Fibroblast of pulmonary artery (primary cell): ENCODE results near the gene ZNF407.

Experiments
- DNase-seq: peaks from one replicate; pipeline ENCODE4 v3.0.0-alpha.2; 2010; ENCODE audit warnings: low read depth
- H3K4me3 ChIP-seq: replicated peaks from 2 replicates; pipeline ENCODE4 v1.5.1; 2011; ENCODE audit warnings: low read depth, mild to moderate bottlenecking, control low read depth, low read length, moderate library complexity
- TF ChIP-seq, protein P1 (sequence below): IDR thresholded peaks from 2 replicates; pipeline ENCODE4 v1.5.1; 2011; ENCODE audit warnings: mild to moderate bottlenecking, control low read depth, low read length, inconsistent platforms; ENCODE audit errors: missing control alignments

ZNF407 gene

GRCh38 chr18:75010689-75011088 is 413.0 kb downstream of the ZNF407 start:
- TF ChIP-seq, protein P1, sequence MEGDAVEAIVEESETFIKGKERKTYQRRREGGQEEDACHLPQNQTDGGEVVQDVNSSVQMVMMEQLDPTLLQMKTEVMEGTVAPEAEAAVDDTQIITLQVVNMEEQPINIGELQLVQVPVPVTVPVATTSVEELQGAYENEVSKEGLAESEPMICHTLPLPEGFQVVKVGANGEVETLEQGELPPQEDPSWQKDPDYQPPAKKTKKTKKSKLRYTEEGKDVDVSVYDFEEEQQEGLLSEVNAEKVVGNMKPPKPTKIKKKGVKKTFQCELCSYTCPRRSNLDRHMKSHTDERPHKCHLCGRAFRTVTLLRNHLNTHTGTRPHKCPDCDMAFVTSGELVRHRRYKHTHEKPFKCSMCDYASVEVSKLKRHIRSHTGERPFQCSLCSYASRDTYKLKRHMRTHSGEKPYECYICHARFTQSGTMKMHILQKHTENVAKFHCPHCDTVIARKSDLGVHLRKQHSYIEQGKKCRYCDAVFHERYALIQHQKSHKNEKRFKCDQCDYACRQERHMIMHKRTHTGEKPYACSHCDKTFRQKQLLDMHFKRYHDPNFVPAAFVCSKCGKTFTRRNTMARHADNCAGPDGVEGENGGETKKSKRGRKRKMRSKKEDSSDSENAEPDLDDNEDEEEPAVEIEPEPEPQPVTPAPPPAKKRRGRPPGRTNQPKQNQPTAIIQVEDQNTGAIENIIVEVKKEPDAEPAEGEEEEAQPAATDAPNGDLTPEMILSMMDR: no peak
- DNase-seq: no peak
- no peak overlapping the region for H3K4me3 ChIP-seq

DNA sequence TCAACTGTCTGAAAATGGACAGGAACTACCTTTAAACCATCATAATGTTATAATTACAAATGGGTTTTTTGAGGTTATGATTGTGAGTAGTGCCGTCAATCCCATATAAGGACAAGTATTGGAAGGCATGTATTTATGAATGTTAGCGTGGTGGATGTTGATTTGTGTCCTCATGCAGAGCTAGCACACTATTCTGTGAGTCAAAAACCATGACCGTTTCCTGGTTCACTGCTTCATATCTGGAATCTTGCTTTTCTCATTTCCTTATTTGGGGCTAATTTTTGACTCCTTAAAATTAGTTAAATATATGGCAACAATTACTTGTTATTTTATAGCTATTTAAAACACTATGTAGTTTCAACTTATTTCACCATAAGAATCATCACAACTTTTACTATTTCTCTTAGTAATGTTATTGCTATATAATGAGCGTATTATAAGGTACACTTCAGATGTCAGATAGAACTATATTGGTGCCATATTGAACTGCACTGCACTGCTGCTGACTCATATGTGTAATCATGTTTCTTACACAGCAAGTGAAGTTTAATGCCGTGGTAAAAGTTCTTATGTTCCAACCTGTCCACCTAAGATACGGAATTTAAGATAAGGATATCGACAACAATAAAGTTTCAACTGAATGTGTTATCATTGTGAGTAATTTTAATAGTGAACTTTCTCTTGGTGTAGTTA is 418.5 kb downstream of the ZNF407 start:
- H3K4me3 ChIP-seq: no peak overlapping the region
- no peak for DNase-seq
- TF ChIP-seq, protein P1: no peak

GRCh38 chr18:75023473-75023872 is 425.8 kb downstream of the ZNF407 start:
- H3K4me3 ChIP-seq: no peak overlapping the region
- TF ChIP-seq, protein P1: no peak
- DNase-seq: no peak

- no peak for DNase-seq
- TF ChIP-seq, protein P1: no peak
- H3K4me3 ChIP-seq: no peak overlapping the region
These were observed 427.2 kb downstream of the ZNF407 start for GRCh38 chr18:75024871-75025270.

DNA sequence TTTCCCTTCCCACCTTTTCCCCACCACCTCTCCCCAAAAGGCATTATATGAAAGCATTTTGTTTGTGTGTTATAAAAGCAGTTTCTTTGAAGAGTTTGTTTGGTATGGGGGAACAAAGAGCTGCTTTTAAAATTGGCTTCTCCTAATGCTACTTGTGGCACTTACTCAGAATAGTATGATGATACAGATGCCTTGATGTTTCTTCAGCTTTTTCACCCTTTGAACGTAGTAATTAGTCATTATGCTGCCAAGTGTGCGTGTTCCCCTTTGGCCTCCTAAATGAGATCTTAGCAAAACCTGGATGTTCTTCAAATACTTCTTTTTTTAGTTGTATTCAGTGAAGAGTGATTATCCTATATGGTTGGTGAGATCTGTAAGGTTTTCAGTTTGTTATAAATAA is 427.9 kb downstream of the ZNF407 start:
- DNase-seq: no peak
- TF ChIP-seq, protein P1: no peak
- no peak overlapping the region for H3K4me3 ChIP-seq

DNA sequence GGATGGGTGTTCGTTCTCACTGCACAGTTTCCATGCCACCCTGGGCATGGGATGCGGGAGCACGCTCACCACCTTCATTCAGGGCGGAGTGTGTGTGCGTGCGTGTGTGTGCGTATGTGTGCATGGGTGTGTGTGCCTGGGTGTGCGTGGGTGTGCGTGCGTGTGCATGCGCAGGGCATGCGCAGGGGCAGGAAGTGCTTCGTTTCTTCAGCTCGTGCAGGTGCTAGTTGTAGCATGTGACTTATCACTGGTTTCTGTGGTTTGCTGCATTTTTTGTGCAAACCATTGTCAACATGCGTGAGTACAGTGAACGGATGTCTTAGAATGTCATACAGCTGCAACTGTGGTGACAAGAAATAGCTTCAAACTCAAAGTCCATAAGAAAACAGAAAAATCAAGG is 431.8 kb downstream of the ZNF407 start:
- TF ChIP-seq, protein P1: no peak
- no peak for DNase-seq
- H3K4me3 ChIP-seq: no peak overlapping the region

DNA sequence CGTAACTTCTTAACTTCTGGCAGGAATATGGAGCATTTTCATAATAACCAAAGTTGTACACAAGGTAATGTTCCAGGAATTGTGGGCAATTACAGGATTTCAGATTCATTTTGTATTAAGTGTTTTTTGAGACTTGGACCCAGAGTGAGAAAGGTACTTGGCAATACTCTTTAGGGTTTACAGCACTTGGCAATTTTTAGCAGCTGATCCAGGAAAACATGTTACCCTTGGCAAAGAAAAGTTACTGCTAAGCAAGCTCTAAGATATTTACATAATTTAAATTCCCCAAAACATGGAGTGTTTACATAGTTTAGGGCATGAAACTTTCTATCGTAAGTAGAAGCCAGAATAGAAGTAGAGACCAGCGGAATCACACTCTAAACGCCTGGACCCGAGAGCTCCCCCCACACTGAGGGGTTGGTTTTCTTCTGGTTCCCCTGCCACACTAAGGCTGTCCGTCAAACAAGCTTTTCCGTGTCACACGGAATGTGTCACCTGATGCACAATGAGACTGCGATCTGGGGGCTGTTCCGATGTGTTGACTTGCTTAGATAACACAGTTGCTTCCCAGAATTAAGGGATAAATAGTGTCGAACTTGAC is 434.1 kb downstream of the ZNF407 start:
- no peak overlapping the region for H3K4me3 ChIP-seq
- TF ChIP-seq, protein P1: no peak
- DNase-seq: no peak
